CD4-positive, alpha-beta T cell (primary cell): Measurements from ENCODE around the gene BEGAIN. TPM values are rescaled to one million over a fixed set of nuclear protein-coding genes. Genes with fewer than 3 reads are reported as not detected.

ENCODE experiments used
- ATAC-seq: fragments of 200-7000 bp; cut with Tn5 transposase; one replicate; pipeline ENCODE4 v1.10.0; 2022; ENCODE audit warnings: mild to moderate bottlenecking; ENCODE audit not compliant: poor library complexity
- CTCF ChIA-PET: fragments of 350-600 bp; sonication (Branson Sonifier 250); formaldehyde crosslinking; loops from one replicate; lab custom pipeline; 2021; ENCODE audit warnings: antibody characterized with exemption, inconsistent platforms; lab: Charles Lee
- POLR2A ChIA-PET: fragments of 350-600 bp; sonication (Branson Sonifier 250); formaldehyde crosslinking; loops from one replicate; lab custom pipeline; 2021; ENCODE audit warnings: antibody characterized with exemption, inconsistent platforms; lab: Charles Lee
- DNase-seq, 14 experiments: peaks; one replicate each; pipeline ENCODE4 v3.0.0-alpha.2; 2013 to 2020; ENCODE audit warnings: mixed read lengths in 2 of 14
- H3K27ac ChIP-seq, 2 donors: one replicate each; pipeline versions ENCODE4 v1.5.1 to v1.7.0; 2013; ENCODE audit warnings: low read length in 2 of 2, low read depth in 1 of 2, mild to moderate bottlenecking in 1 of 2
- H3K27me3 ChIP-seq, 2 experiments: 1 replicate in 1 of 2; 2 replicates in 1 of 2; pipeline versions ENCODE4 v1.6.1 to v1.7.0; 2013; ENCODE audit warnings: low read length in 2 of 2, control low read depth in 1 of 2, mild to moderate bottlenecking in 1 of 2, moderate library complexity in 1 of 2; ENCODE audit not compliant: insufficient read depth in 2 of 2, control insufficient read depth in 1 of 2
- H3K36me3 ChIP-seq: one replicate; pipeline ENCODE4 v1.6.1; 2013; ENCODE audit warnings: low read length, control low read depth; ENCODE audit not compliant: insufficient read depth
- H3K4me1 ChIP-seq: one replicate; pipeline ENCODE4 v1.6.1; 2013; ENCODE audit warnings: low read length, control low read depth; ENCODE audit not compliant: insufficient read depth
- H3K4me3 ChIP-seq: one replicate; pipeline ENCODE4 v1.5.1; 2013; ENCODE audit warnings: mild to moderate bottlenecking, low read length, moderate library complexity
- H3K9me3 ChIP-seq, 2 experiments: 1 replicate in 1 of 2; 2 replicates in 1 of 2; pipeline versions ENCODE4 v1.6.1 to v1.7.0; 2013; ENCODE audit warnings: low read length in 2 of 2, mild to moderate bottlenecking in 2 of 2, control low read depth in 1 of 2, moderate library complexity in 1 of 2; ENCODE audit not compliant: control insufficient read depth in 1 of 2, insufficient read depth in 1 of 2
- H3K27ac Mint-ChIP-seq: one replicate; pipeline ENCODE4 v1.8.0; 2020; ENCODE audit warnings: mixed read lengths
- H3K27me3 Mint-ChIP-seq: one replicate; pipeline ENCODE4 v1.8.0; 2021; ENCODE audit warnings: mixed read lengths
- H3K36me3 Mint-ChIP-seq: one replicate; pipeline ENCODE4 v1.8.0; 2021; ENCODE audit warnings: low read depth, mixed read lengths
- H3K4me1 Mint-ChIP-seq: one replicate; pipeline ENCODE4 v1.8.0; 2021; ENCODE audit warnings: low read depth, mixed read lengths
- H3K4me3 Mint-ChIP-seq: one replicate; pipeline ENCODE4 v1.8.0; 2020; ENCODE audit warnings: mild to moderate bottlenecking, mixed read lengths
- H3K9me3 Mint-ChIP-seq: one replicate; pipeline ENCODE4 v1.8.0; 2020; ENCODE audit warnings: mixed read lengths
- CTCF ChIP-seq: fragments of 200-600 bp; IDR thresholded peaks from one replicate; pipeline ENCODE4 v1.8.0; 2022; ENCODE audit warnings: antibody characterized with exemption, mild to moderate bottlenecking
- intact Hi-C, 2 experiments: fragments of 100-400 bp; cut with DNase I in 1 of 2; cut with micrococcal nuclease in 1 of 2; formaldehyde crosslinking; loops; one replicate each; pipeline versions ENCODE4 v1.15.1 to v1.9.0; 2023 to 2025; cut with DNase I, micrococcal nuclease
- total RNA-seq, 174 experiments: library from RNA in 2 of 174; stranded (reverse) in 2 of 174; gene quantifications; one replicate each; pipeline ENCODE4 v1.2.3 and lab custom pipeline; 2021 to 2026

BEGAIN gene
- total RNA-seq, 2 experiments from 2014 or later, result 1.5 to 2.0 TPM

- Histone ChIP-seq H3K27me3 (no peaks in the 10 kb centered on the region), H3K27ac (no peak overlapping the region), H3K4me3 (no peak overlapping the region), H3K36me3 (no peaks in the 10 kb centered on the region), H3K9me3 (peaks cover 0 to 9% of the 10 kb centered on the region in 2 experiments), H3K4me1 (no peaks in the 10 kb centered on the region)
- ChIA-PET POLR2A (no interaction called here), CTCF (no interaction called here)
- DNase-seq, result no peak
- intact Hi-C loops, result no loop called here
- peaks cover 12% of the 10 kb centered on the region for H3K27me3 Mint-ChIP-seq
- no peak overlapping the region for H3K4me3 Mint-ChIP-seq
- no peaks in the 10 kb centered on the region for H3K36me3 Mint-ChIP-seq
- ATAC-seq, result no peak
- no peaks in the 10 kb centered on the region for H3K4me1 Mint-ChIP-seq
- H3K27ac Mint-ChIP-seq, result no peak overlapping the region
- no peaks in the 10 kb centered on the region for H3K9me3 Mint-ChIP-seq
- TF ChIP-seq CTCF, result no peak
Measured at GRCh38 chr14:100608064-100608463, 20.8 kb upstream of the BEGAIN start.

- CTCF ChIA-PET, result no interaction called here
- H3K27ac Mint-ChIP-seq, result no peak overlapping the region
- H3K36me3 Mint-ChIP-seq, result no peaks in the 10 kb centered on the region
- Histone ChIP-seq H3K27me3 (no peaks in the 10 kb centered on the region), H3K36me3 (no peaks in the 10 kb centered on the region), H3K4me1 (no peaks in the 10 kb centered on the region), H3K4me3 (no peak overlapping the region), H3K27ac (no peak overlapping the region), H3K9me3 (peaks cover 3 to 13% of the 10 kb centered on the region in 2 experiments)
- intact Hi-C loops, result no loop called here
- H3K4me1 Mint-ChIP-seq, result no peaks in the 10 kb centered on the region
- no peak for TF ChIP-seq CTCF
- DNase-seq (peak in 1 of 14 experiments; percentile 23), ATAC-seq (no peak)
- H3K27me3 Mint-ChIP-seq, result peaks cover 12% of the 10 kb centered on the region
- H3K4me3 Mint-ChIP-seq, result no peak overlapping the region
- POLR2A ChIA-PET, result no interaction called here
- H3K9me3 Mint-ChIP-seq, result peaks cover 1% of the 10 kb centered on the region
Measured at GRCh38 chr14:100607611-100607956, 20.4 kb upstream of the BEGAIN start.

GRCh38 chr14:100606687-100607610 lies 19.7 kb upstream of the BEGAIN start:
- no peak overlapping the region for H3K4me3 Mint-ChIP-seq
- DNase-seq (peak in 1 of 14 experiments; percentile 19), ATAC-seq (no peak)
- intact Hi-C loops, result no loop called here
- H3K36me3 ChIP-seq, result no peaks in the 10 kb centered on the region
- no peaks in the 10 kb centered on the region for H3K4me1 Mint-ChIP-seq
- ChIA-PET CTCF (no interaction called here), POLR2A (no interaction called here)
- no peaks in the 10 kb centered on the region for H3K4me1 ChIP-seq
- peaks cover 7% of the 10 kb centered on the region for H3K9me3 Mint-ChIP-seq
- H3K9me3 ChIP-seq, result peaks cover 10 to 18% of the 10 kb centered on the region in 2 experiments
- no peaks in the 10 kb centered on the region for H3K36me3 Mint-ChIP-seq
- no peak overlapping the region for H3K27ac ChIP-seq
- TF ChIP-seq CTCF, result no peak
- no peak overlapping the region for H3K27ac Mint-ChIP-seq
- H3K4me3 ChIP-seq, result no peak overlapping the region
- H3K27me3 Mint-ChIP-seq, result peaks cover 12% of the 10 kb centered on the region
- H3K27me3 ChIP-seq, result no peaks in the 10 kb centered on the region
